ENCODE results near the gene CCK. TPM values are rescaled to one million over a fixed set of nuclear protein-coding genes. Genes with fewer than 3 reads are reported as not detected.

CCK gene
- total and polyA plus RNA-seq, 4 donors, result 0.25 TPM; not detected in 3

DNA sequence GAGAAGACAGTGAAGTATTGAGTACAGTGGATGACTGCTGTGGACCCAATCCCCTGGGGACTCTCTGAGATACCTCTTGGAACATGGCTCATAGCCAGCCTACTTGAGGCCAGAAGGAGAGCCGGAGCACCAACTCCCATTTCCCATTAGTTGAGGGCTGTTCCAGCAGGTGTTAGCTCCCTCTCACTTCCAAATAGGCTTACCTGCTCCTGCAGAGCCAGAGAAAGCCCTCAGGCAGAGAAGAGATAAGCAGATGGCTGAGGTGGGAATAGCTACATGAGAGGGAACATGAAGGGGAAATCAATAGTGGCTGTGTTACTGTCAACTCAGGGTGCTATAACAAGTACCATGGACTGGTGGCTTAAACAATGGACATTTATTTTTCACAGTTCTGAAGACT lies 4.6 kb upstream of the CCK start:
- H3K27ac ChIP-seq (ENCODE audit: low read depth in 1 of 2, low read length in 2 of 2), result no peak overlapping the region
- 52% methylated on average over 1 of the region's 1 CpG for WGBS
- TF ChIP-seq EGR1 (IDR thresholded peaks at IDR 0.05; ENCODE audit: low read depth in 2 of 2), result no peak
- no peak for TF ChIP-seq RAD21 (IDR thresholded peaks at IDR 0.05)
- no peak for TF ChIP-seq CTCF (IDR thresholded peaks at IDR 0.05; ENCODE audit: low read depth, low read length, missing input control)
- TF ChIP-seq MAX (IDR thresholded peaks at IDR 0.05), result no peak
- TF ChIP-seq HNF4A (conservative IDR thresholded peaks at IDR 0.05), result no peak
- no peak for TF ChIP-seq SP1 (IDR thresholded peaks at IDR 0.05)
- no peak for TF ChIP-seq FOXA2 (IDR thresholded peaks at IDR 0.05)
- no peak for TF ChIP-seq FOXA1 (IDR thresholded peaks at IDR 0.05)
- TF ChIP-seq GABPA (IDR thresholded peaks at IDR 0.05 in 1 of 2, conservative IDR thresholded peaks at IDR 0.05 in 1 of 2), result no peak
- no peak for TF ChIP-seq ZBTB33 (IDR thresholded peaks at IDR 0.05)
- no peak overlapping the region for H3K9ac ChIP-seq (ENCODE audit: low read depth in 1 of 2, low read length in 2 of 2)
- peaks cover 0 to 5% (median under 1%) of the 10 kb centered on the region in 4 donors for H3K27me3 ChIP-seq (ENCODE audit: control insufficient read depth in 4 of 4, insufficient read depth in 4 of 4, low read length in 3 of 4)
- H3K36me3 ChIP-seq (ENCODE audit: control insufficient read depth in 4 of 4, insufficient read depth in 3 of 4, low read depth in 1 of 4, low read length in 3 of 4), result no peaks in the 10 kb centered on the region
- no peak for DNase-seq (ENCODE audit: low spot score)
- no peaks in the 10 kb centered on the region for H3K4me1 ChIP-seq (ENCODE audit: control insufficient read depth in 4 of 4, insufficient read depth in 4 of 4, low read length in 3 of 4)
- H3K4me3 ChIP-seq (ENCODE audit: low read depth in 1 of 3, low read length in 3 of 3), result no peak overlapping the region
- H3K9me3 ChIP-seq (ENCODE audit: control insufficient read depth in 4 of 4, low read length in 3 of 4), result no peaks in the 10 kb centered on the region

- Histone ChIP-seq H3K27ac (ENCODE audit: low read depth in 1 of 2, low read length in 2 of 2) (no peak overlapping the region), H3K27me3 (ENCODE audit: control insufficient read depth in 4 of 4, insufficient read depth in 4 of 4, low read length in 3 of 4) (peaks cover 0 to 9% (median 1%) of the 10 kb centered on the region in 4 donors), H3K4me1 (ENCODE audit: control insufficient read depth in 4 of 4, insufficient read depth in 4 of 4, low read length in 3 of 4) (peaks cover 0 to 2% (median under 1%) of the 10 kb centered on the region in 4 donors), H3K4me3 (ENCODE audit: low read depth in 1 of 3, low read length in 3 of 3) (no peak overlapping the region), H3K9ac (ENCODE audit: low read depth in 1 of 2, low read length in 2 of 2) (no peak overlapping the region), H3K9me3 (ENCODE audit: control insufficient read depth in 4 of 4, low read length in 3 of 4) (peaks cover 0 to 3% (median 0%) of the 10 kb centered on the region in 4 donors), H3K36me3 (ENCODE audit: control insufficient read depth in 4 of 4, insufficient read depth in 3 of 4, low read depth in 1 of 4, low read length in 3 of 4) (no peaks in the 10 kb centered on the region)
- TF ChIP-seq FOXA1 (IDR thresholded peaks at IDR 0.05), result no peak
- TF ChIP-seq MAX (IDR thresholded peaks at IDR 0.05), result no peak
- no peak for TF ChIP-seq EGR1 (IDR thresholded peaks at IDR 0.05; ENCODE audit: low read depth in 2 of 2)
- no peak for TF ChIP-seq ATF3 (IDR thresholded peaks at IDR 0.05)
- no peak for TF ChIP-seq ZBTB33 (IDR thresholded peaks at IDR 0.05)
- no peak for TF ChIP-seq YY1 (IDR thresholded peaks at IDR 0.05)
- no peak for TF ChIP-seq RAD21 (IDR thresholded peaks at IDR 0.05)
- no peak for TF ChIP-seq CTCF (IDR thresholded peaks at IDR 0.05; ENCODE audit: low read depth, low read length, missing input control)
- TF ChIP-seq SP1 (IDR thresholded peaks at IDR 0.05), result no peak
- no peak for TF ChIP-seq FOXA2 (IDR thresholded peaks at IDR 0.05)
- TF ChIP-seq JUND (IDR thresholded peaks at IDR 0.05), result no peak
- no peak for TF ChIP-seq HNF4G (IDR thresholded peaks at IDR 0.05)
- no peak for TF ChIP-seq RXRA (IDR thresholded peaks at IDR 0.05)
- TF ChIP-seq NR2F2 (IDR thresholded peaks at IDR 0.05), result no peak
- no peak for TF ChIP-seq GABPA (IDR thresholded peaks at IDR 0.05 in 1 of 2, conservative IDR thresholded peaks at IDR 0.05 in 1 of 2)
- no peak for TF ChIP-seq REST (IDR thresholded peaks at IDR 0.05)
- no peak for TF ChIP-seq HNF4A (conservative IDR thresholded peaks at IDR 0.05)
- DNase-seq (ENCODE audit: low spot score), result no peak
- 80% methylated on average over 7 of the region's 7 CpGs for WGBS
Measured at GRCh38 chr3:42269647-42270046, 3.7 kb upstream of the CCK start.
